NCI-H1105 treated with DMSO at 0.1 percent for 48 hours (cell line): ENCODE data around the gene GGA2.
"Not testable (repeated sequence)": the region's sequence is repeated elsewhere in the genome, so short reads cannot be mapped to it uniquely, and the experiment has no call there.

Experiments used
- DNase-seq: peaks from one replicate; lab custom pipeline; 2025; lab: John Stamatoyannopoulos, UW

The GGA2 gene

GRCh38 chr16:23504076-23504452 lies 6.2 kb downstream of the GGA2 start:
- no peak for DNase-seq

GRCh38 chr16:23502466-23502865 lies 7.8 kb downstream of the GGA2 start:
- no peak for DNase-seq

- DNase-seq = no peak
These were observed 9.0 kb downstream of the GGA2 start for GRCh38 chr16:23501291-23501690.

- no peak for DNase-seq
These were observed 9.4 kb downstream of the GGA2 start for GRCh38 chr16:23500862-23501225.

- DNase-seq = no peak
These were observed 10.0 kb downstream of the GGA2 start for GRCh38 chr16:23500212-23500861.

GRCh38 chr16:23499801-23500200 lies 10.5 kb downstream of the GGA2 start:
- DNase-seq = no peak

GRCh38 chr16:23498863-23499262 lies 11.4 kb downstream of the GGA2 start:
- DNase-seq = no peak

- DNase-seq = no peak
These were observed 12.8 kb downstream of the GGA2 start for GRCh38 chr16:23497543-23497868.

GRCh38 chr16:23496821-23497542 lies 13.3 kb downstream of the GGA2 start:
- no peak for DNase-seq

- DNase-seq = no peak
These were observed 14.6 kb downstream of the GGA2 start for GRCh38 chr16:23495671-23496070.

GRCh38 chr16:23494188-23494587 lies 16.1 kb downstream of the GGA2 start:
- DNase-seq = no peak

- DNase-seq = no peak
These were observed 18.6 kb downstream of the GGA2 start for GRCh38 chr16:23491490-23492391.

GRCh38 chr16:23486480-23486879 lies 23.8 kb downstream of the GGA2 start:
- DNase-seq = no peak

- DNase-seq = no peak
These were observed 24.5 kb downstream of the GGA2 start for GRCh38 chr16:23485841-23486240.

- DNase-seq = no peak
These were observed 25.1 kb downstream of the GGA2 start for GRCh38 chr16:23485257-23485614.

GRCh38 chr16:23484510-23485256 lies 25.6 kb downstream of the GGA2 start:
- DNase-seq = no peak

GRCh38 chr16:23483492-23483891 lies 26.8 kb downstream of the GGA2 start:
- DNase-seq = not testable (repeated sequence)

- no peak for DNase-seq
These were observed 27.5 kb downstream of the GGA2 start for GRCh38 chr16:23482778-23483177.

- no peak for DNase-seq
These were observed 30.0 kb downstream of the GGA2 start for GRCh38 chr16:23480257-23480656.

- DNase-seq = no peak
These were observed 31.2 kb downstream of the GGA2 start for GRCh38 chr16:23479138-23479537.

GRCh38 chr16:23478566-23478965 lies 31.7 kb downstream of the GGA2 start:
- no peak for DNase-seq

- DNase-seq = no peak
These were observed 34.0 kb downstream of the GGA2 start for GRCh38 chr16:23476289-23476688.
